Neural crest cell (in vitro differentiated cells): ENCODE data around the gene CAMSAP3. TPM values are rescaled to one million over a fixed set of nuclear protein-coding genes. Genes with fewer than 3 reads are reported as not detected.

ENCODE experiments used
- DNase-seq: peaks from one replicate; pipeline ENCODE4 v3.0.0; 2021; ENCODE audit warnings: low read depth, mixed read lengths, low spot score
- H3K27ac Mint-ChIP-seq: one replicate; pipeline ENCODE4 v1.8.0; 2021; ENCODE audit warnings: mild to moderate bottlenecking, mixed read lengths; ENCODE audit not compliant: unreplicated experiment
- H3K27me3 Mint-ChIP-seq: 2 replicates; pipeline ENCODE4 v1.8.0; 2021; ENCODE audit warnings: low read depth, mild to moderate bottlenecking, mixed read lengths
- H3K36me3 Mint-ChIP-seq: 2 replicates; pipeline ENCODE4 v1.8.0; 2021; ENCODE audit warnings: low read depth, mild to moderate bottlenecking, mixed read lengths
- H3K4me1 Mint-ChIP-seq: 2 replicates; pipeline ENCODE4 v1.8.0; 2021; ENCODE audit warnings: mixed read lengths
- H3K4me3 Mint-ChIP-seq: one replicate; pipeline ENCODE4 v1.8.0; 2021; ENCODE audit warnings: mild to moderate bottlenecking, mixed read lengths
- H3K9me3 Mint-ChIP-seq: 2 replicates; pipeline ENCODE4 v1.8.0; 2021; ENCODE audit warnings: mixed read lengths
- total RNA-seq: library from RNA; stranded (reverse); gene quantifications from 2 replicates; pipeline ENCODE4 v1.2.1, GENCODE V29; 2021
- TF ChIP-seq, protein P1 (sequence below): fragments of 200-600 bp; sonication (generic); conservative IDR thresholded peaks from 2 replicates; pipeline ENCODE4 v1.5.0; 2021; ENCODE audit warnings: antibody characterized with exemption, mild to moderate bottlenecking

The CAMSAP3 gene
- total RNA-seq, 1 donor from 2014 or later: 13.7 TPM

GRCh38 chr19:7607874-7608560 lies 12.4 kb downstream of the CAMSAP3 start:
- H3K27me3 Mint-ChIP-seq: peaks cover 10% of the 10 kb centered on the region
- H3K4me1 Mint-ChIP-seq: no peaks in the 10 kb centered on the region
- no peak overlapping the region for H3K4me3 Mint-ChIP-seq
- no peak overlapping the region for H3K27ac Mint-ChIP-seq
- H3K9me3 Mint-ChIP-seq: no peaks in the 10 kb centered on the region
- no peak for DNase-seq
- no peaks in the 10 kb centered on the region for H3K36me3 Mint-ChIP-seq
- TF ChIP-seq, protein P1, sequence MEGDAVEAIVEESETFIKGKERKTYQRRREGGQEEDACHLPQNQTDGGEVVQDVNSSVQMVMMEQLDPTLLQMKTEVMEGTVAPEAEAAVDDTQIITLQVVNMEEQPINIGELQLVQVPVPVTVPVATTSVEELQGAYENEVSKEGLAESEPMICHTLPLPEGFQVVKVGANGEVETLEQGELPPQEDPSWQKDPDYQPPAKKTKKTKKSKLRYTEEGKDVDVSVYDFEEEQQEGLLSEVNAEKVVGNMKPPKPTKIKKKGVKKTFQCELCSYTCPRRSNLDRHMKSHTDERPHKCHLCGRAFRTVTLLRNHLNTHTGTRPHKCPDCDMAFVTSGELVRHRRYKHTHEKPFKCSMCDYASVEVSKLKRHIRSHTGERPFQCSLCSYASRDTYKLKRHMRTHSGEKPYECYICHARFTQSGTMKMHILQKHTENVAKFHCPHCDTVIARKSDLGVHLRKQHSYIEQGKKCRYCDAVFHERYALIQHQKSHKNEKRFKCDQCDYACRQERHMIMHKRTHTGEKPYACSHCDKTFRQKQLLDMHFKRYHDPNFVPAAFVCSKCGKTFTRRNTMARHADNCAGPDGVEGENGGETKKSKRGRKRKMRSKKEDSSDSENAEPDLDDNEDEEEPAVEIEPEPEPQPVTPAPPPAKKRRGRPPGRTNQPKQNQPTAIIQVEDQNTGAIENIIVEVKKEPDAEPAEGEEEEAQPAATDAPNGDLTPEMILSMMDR: no peak

GRCh38 chr19:7610491-7611240 lies 15.0 kb downstream of the CAMSAP3 start:
- Mint-ChIP-seq H3K27me3 (peaks cover 1% of the 10 kb centered on the region), H3K36me3 (no peaks in the 10 kb centered on the region), H3K27ac (no peak overlapping the region), H3K4me3 (no peak overlapping the region), H3K4me1 (no peaks in the 10 kb centered on the region), H3K9me3 (no peaks in the 10 kb centered on the region)
- TF ChIP-seq, protein P1: no peak
- DNase-seq: no peak

GRCh38 chr19:7611541-7612279 lies 16.0 kb downstream of the CAMSAP3 start:
- Mint-ChIP-seq H3K4me3 (no peak overlapping the region), H3K4me1 (no peaks in the 10 kb centered on the region), H3K36me3 (no peaks in the 10 kb centered on the region), H3K27me3 (no peaks in the 10 kb centered on the region), H3K9me3 (no peaks in the 10 kb centered on the region), H3K27ac (no peak overlapping the region)
- TF ChIP-seq, protein P1: no peak
- no peak for DNase-seq

DNA sequence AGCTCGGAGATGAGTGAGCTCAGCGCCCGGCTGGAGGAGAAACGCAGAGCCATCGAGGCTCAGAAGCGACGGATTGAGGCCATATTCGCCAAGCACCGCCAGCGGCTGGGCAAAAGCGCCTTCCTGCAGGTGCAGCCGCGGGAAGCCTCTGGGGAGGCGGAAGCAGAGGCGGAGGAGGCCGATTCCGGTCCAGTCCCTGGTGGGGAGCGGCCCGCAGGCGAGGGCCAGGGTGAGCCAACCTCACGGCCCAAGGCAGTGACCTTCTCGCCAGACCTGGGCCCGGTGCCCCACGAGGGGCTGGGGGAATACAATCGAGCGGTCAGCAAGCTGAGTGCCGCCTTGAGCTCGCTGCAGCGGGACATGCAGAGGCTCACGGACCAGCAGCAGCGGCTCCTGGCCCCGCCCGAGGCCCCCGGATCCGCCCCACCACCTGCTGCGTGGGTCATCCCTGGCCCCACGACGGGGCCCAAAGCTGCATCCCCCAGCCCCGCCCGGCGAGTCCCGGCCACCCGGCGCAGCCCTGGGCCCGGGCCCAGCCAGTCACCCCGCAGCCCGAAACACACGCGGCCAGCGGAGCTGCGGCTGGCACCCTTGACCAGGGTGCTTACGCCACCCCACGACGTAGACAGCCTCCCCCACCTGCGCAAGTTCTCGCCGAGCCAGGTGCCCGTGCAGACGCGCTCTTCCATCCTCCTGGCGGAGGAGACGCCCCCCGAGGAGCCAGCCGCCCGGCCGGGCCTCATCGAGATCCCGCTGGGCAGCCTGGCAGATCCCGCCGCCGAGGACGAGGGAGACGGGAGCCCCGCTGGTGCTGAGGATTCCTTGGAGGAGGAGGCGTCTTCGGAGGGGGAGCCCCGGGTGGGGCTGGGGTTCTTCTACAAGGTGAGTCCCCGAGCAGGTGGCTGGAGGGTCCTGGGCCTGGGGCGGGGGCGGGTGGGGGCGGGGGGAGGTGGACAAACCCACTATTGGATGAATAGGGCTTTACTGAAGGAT lies 16.9 kb downstream of the CAMSAP3 start:
- no peaks in the 10 kb centered on the region for H3K4me1 Mint-ChIP-seq
- no peak overlapping the region for H3K4me3 Mint-ChIP-seq
- H3K27ac Mint-ChIP-seq: no peak overlapping the region
- no peaks in the 10 kb centered on the region for H3K27me3 Mint-ChIP-seq
- no peaks in the 10 kb centered on the region for H3K9me3 Mint-ChIP-seq
- TF ChIP-seq, protein P1: no peak
- no peaks in the 10 kb centered on the region for H3K36me3 Mint-ChIP-seq
- DNase-seq: no peak
